ENCODE data around the gene DLL4. TPM values are rescaled to one million over a fixed set of nuclear protein-coding genes. Genes with fewer than 3 reads are reported as not detected.
A peak's percentile ranks its signal among the peaks of the same experiment; 100 is the strongest.
"Not testable (repeated sequence)": the region's sequence is repeated elsewhere in the genome, so short reads cannot be mapped to it uniquely, and the experiment has no call there.

The DLL4 gene
- total RNA-seq, 2 experiments from 2014 or later: 0.11 TPM; not detected in 1

DNA sequence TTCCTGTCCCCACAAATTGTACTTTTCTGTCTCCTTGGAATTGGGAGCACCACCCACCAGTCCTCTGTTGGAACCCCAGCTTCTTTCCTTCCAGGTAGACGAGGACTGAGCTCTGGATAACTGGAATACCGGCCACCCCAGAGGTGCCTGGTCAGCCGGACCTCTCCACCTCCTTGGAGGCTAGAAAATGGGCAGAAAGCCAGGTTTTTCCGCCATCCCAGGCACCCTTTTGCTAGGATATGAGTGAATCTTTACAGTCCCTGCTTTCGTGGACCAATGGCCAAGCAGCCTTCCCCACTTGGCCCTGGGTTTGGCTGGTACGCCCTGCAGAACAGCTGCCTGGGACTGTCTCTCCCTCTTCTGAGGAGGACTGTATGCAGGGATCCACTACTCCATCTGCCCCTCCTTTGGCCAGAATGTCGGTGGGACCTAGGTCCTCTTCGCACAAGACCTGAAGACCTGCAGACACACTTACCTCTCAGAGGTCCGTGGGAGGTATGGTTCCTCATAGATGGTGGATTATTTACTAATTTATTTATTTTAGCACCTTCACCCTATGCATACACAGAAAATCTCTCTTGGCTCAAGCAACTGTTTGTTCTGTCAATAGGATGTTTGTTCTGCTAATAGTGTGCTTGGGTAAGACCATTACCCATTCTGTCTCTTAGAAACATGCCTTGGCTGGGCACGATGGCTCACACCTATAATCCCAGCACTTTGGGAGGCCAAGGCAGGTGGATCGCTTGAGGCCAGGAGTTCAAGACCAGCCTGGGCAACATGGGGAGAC is 15.6 kb downstream of the DLL4 start:
- POLR2A ChIA-PET: interaction anchor here (5.4 kb wide), 1 partner anchor 9 kb away, joined by 68 read pairs; the partner anchor contains the start of gene CHAC1
- H3K27ac Mint-ChIP-seq: no peak overlapping the region
- H3K27me3 Mint-ChIP-seq: no peaks in the 10 kb centered on the region
- ATAC-seq (ENCODE audit: low read depth) (no peak), DNase-seq (no peak)
- peaks cover 26% of the 10 kb centered on the region for H3K4me1 Mint-ChIP-seq
- no peak overlapping the region for H3K4me3 Mint-ChIP-seq
- H3K9me3 Mint-ChIP-seq: no peaks in the 10 kb centered on the region
- no peaks in the 10 kb centered on the region for H3K36me3 Mint-ChIP-seq

- peaks cover 25% of the 10 kb centered on the region for H3K4me1 Mint-ChIP-seq
- POLR2A ChIA-PET: interaction anchor here (1.1 kb wide), 1 partner anchor 10 kb away, joined by 5 read pairs; no protein-coding TSS in a partner anchor
- DNase-seq (no peak), ATAC-seq (ENCODE audit: low read depth) (no peak)
- no peak overlapping the region for H3K27ac Mint-ChIP-seq
- no peak overlapping the region for H3K4me3 Mint-ChIP-seq
- no peaks in the 10 kb centered on the region for H3K9me3 Mint-ChIP-seq
- no peaks in the 10 kb centered on the region for H3K27me3 Mint-ChIP-seq
- no peaks in the 10 kb centered on the region for H3K36me3 Mint-ChIP-seq
Measured at GRCh38 chr15:40948706-40949473, 19.8 kb downstream of the DLL4 start.

- DNase-seq (no peak), ATAC-seq (ENCODE audit: low read depth) (no peak)
- POLR2A ChIA-PET: interaction anchor here (0.7 kb wide), 1 partner anchor 221 kb away, joined by 6 read pairs; no protein-coding TSS in a partner anchor
- Mint-ChIP-seq H3K36me3 (no peaks in the 10 kb centered on the region), H3K27ac (no peak overlapping the region), H3K9me3 (no peaks in the 10 kb centered on the region), H3K4me1 (peaks cover 27% of the 10 kb centered on the region), H3K4me3 (no peak overlapping the region), H3K27me3 (no peaks in the 10 kb centered on the region)
Measured at GRCh38 chr15:40949756-40950207, 20.6 kb downstream of the DLL4 start.

DNA sequence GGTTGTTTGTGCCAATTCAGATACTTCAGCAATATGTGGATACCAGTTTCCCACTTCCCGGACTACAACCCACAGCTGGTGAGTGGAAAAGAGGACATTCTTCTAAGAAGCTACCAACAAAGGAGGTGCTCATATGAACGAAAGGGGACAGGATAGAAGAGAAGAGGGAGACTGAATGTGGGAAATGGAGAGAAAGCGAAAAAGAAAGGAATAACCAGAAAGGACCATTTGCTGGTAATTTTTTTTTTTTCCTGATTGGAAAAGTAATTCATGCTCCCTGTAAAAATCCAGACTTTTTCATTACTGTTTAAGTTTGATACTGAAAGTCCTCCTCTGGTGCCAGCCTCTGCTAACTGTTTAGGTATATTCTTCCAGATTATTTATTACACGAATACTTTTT is 22.6 kb downstream of the DLL4 start:
- DNase-seq (no peak), ATAC-seq (ENCODE audit: low read depth) (no peak)
- H3K4me1 Mint-ChIP-seq: peaks cover 32% of the 10 kb centered on the region
- H3K4me3 Mint-ChIP-seq: peak overlapping the region; percentile 87
- peak overlapping the region; percentile 91 for H3K27ac Mint-ChIP-seq
- H3K9me3 Mint-ChIP-seq: no peaks in the 10 kb centered on the region
- no peaks in the 10 kb centered on the region for H3K27me3 Mint-ChIP-seq
- POLR2A ChIA-PET: interaction anchor here (0.7 to 4.6 kb wide), 3 partner anchors 10 to 708 kb away, joined by 3 to 68 read pairs (median 3); partner anchors contain the start of gene MGA
- peaks cover 4% of the 10 kb centered on the region for H3K36me3 Mint-ChIP-seq

DNA sequence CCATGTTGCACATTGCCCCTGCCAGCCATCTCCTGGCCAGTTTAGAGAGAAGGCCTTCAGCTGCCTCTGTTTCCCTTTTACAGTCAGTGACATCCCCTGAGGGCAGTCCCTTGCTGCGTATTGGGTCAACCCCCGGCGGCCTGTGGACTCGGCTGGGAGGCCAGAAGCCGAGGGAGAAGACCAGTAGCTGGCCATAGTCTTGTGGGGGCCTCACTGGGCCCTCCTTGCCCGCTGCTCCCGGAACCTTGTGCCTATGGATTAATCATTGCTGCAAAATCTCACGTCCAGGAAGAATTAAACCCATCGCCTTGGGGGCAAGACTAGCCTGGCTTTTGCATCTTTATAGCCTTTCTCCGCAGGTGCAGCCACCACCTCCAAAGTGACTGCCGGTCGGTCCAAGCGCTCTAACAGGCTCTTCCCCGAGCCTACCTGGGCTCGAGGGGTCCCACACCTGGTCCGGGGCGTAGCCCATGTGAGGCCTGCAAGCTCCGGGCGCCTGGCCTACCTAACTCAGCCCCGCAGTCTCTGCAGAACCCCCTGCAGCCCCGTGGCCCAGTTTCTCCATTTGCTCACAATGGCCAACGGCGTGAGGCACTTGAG is 23.3 kb downstream of the DLL4 start:
- H3K27me3 Mint-ChIP-seq: no peaks in the 10 kb centered on the region
- no peak for DNase-seq
- peak overlapping the region; percentile 91 for H3K27ac Mint-ChIP-seq
- peaks cover 32% of the 10 kb centered on the region for H3K4me1 Mint-ChIP-seq
- H3K4me3 Mint-ChIP-seq: peak overlapping the region; percentile 87
- H3K36me3 Mint-ChIP-seq: peaks cover 4% of the 10 kb centered on the region
- peak; percentile 7 for ATAC-seq (ENCODE audit: low read depth)
- POLR2A ChIA-PET: interaction anchor here (0.6 to 4.6 kb wide), 11 partner anchors 10 to 708 kb away, joined by 3 to 68 read pairs (median 8); partner anchors contain the start of genes CHP1, DLL4, EXD1 and MGA
- no peaks in the 10 kb centered on the region for H3K9me3 Mint-ChIP-seq

- POLR2A ChIA-PET: interaction anchor here (0.6 to 4.6 kb wide), 16 partner anchors 10 to 1604 kb away, joined by 3 to 68 read pairs (median 4); partner anchors contain the start of genes CHP1, DLL4, DNAJC17 and EXD1
- Mint-ChIP-seq H3K4me1 (peaks cover 32% of the 10 kb centered on the region), H3K27me3 (no peaks in the 10 kb centered on the region), H3K36me3 (peaks cover 5% of the 10 kb centered on the region), H3K9me3 (no peaks in the 10 kb centered on the region), H3K27ac (peak within 1 kb of the TSS; percentile 91), H3K4me3 (peak within 1 kb of the TSS; percentile 87)
- ATAC-seq (ENCODE audit: low read depth): peak; percentile 91
- DNase-seq: peak; percentile 97
Measured at GRCh38 chr15:40952901-40953712, 24.0 kb downstream of the DLL4 start, which contains the start of gene CHAC1. CHAC1 (plus strand) TSS chr15:40953471; CDS start chr15:40953584, 113 bp downstream.

DNA sequence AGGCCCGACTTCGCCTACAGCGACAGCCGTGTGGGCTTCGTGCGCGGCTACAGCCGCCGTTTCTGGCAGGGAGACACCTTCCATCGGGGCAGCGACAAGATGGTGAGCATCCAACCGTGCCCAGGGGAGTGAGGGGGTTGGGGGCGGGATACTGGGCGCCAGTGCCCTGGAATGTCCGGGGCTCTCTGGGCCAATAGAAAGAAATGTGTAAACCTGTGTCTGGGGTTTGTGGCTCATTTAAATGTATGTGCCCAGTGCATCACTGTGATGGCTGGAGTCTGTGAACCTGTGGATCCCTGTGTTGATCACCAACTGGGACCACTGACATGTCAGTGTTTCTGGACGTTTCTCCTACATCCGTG is 24.6 kb downstream of the DLL4 start:
- POLR2A ChIA-PET: interaction anchor here (0.7 to 4.6 kb wide), 16 partner anchors 10 to 379 kb away, joined by 3 to 68 read pairs (median 4); partner anchors contain the start of genes CHP1, DLL4, DNAJC17 and EXD1
- Mint-ChIP-seq H3K4me1 (peaks cover 34% of the 10 kb centered on the region), H3K9me3 (no peaks in the 10 kb centered on the region), H3K36me3 (peaks cover 5% of the 10 kb centered on the region), H3K27me3 (no peaks in the 10 kb centered on the region), H3K27ac (peak overlapping the region; percentile 88), H3K4me3 (peak overlapping the region; percentile 87)
- no peak for ATAC-seq (ENCODE audit: low read depth)
- no peak for DNase-seq

DNA sequence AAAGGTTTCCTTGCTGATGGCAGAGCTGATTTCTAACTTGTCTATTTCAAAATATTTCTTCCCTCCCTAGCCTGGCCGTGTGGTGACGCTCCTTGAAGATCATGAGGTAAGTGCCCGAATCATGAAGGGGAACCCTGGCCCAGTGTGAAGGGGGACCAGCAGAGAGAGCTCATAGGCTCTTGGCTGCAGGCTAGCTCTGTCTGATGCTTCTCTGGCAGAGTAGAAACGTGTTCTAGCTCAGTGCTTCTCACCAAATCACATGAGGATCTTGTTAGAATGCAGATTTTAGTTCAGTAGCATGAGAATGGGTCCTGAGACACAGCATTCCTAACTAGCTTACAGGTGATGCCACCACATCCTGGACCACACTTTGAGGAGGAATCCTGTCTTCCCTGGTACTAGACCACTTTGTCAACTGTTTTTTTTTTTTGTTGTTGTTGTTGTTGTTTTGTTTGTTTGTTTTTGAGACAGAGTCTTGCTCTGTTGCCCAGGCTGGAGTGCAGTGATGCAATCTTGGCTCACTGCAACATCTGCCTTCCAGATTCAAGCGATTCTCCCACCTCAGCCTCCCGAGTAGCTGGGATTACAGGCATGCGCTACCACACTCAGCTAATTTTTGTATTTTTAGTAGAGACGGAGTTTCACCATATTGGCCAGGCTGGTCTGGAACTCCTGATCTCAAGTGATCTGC is 25.2 kb downstream of the DLL4 start:
- H3K27ac Mint-ChIP-seq: peak overlapping the region; percentile 74
- not testable (repeated sequence) for H3K36me3 Mint-ChIP-seq; DNase-seq; H3K27me3 Mint-ChIP-seq; ATAC-seq (ENCODE audit: low read depth); H3K9me3 Mint-ChIP-seq
- POLR2A ChIA-PET: interaction anchor here (0.6 to 4.6 kb wide), 5 partner anchors 10 to 378 kb away, joined by 3 to 68 read pairs (median 3); partner anchors contain the start of genes NUSAP1, OIP5 and VPS18
- peak overlapping the region; percentile 87 for H3K4me3 Mint-ChIP-seq
- H3K4me1 Mint-ChIP-seq: peaks cover 34% of the 10 kb centered on the region

DNA sequence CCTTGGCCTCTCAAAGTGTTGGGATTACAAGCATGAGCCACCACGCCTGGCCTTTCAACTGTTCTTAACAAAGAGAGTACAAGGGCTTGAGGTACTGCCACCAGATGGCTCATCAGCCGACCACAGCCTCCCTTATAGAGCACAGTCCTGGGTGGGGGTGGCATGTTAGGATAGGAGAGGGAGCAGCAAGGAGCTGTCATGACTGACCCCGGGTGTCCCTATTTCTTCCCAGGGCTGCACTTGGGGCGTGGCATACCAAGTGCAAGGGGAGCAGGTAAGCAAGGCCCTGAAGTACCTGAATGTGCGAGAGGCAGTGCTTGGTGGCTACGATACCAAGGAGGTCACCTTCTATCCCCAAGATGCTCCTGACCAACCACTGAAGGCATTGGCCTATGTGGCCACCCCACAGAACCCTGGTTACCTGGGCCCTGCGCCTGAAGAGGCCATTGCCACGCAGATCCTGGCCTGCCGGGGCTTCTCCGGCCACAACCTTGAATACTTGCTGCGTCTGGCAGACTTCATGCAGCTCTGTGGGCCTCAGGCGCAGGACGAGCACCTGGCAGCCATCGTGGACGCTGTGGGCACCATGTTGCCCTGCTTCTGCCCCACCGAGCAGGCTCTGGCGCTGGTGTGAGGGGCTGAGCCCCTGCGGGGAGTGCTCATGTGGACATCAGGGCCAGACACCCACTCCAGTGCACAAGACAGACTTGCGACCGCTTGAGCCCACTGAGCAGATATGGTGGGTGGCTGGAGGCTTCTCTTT is 26.2 kb downstream of the DLL4 start:
- Mint-ChIP-seq H3K9me3 (no peaks in the 10 kb centered on the region), H3K36me3 (peaks cover 5% of the 10 kb centered on the region), H3K27ac (no peak overlapping the region), H3K4me3 (peak overlapping the region; percentile 87), H3K4me1 (peaks cover 32% of the 10 kb centered on the region), H3K27me3 (no peaks in the 10 kb centered on the region)
- no peak for ATAC-seq (ENCODE audit: low read depth)
- no peak for DNase-seq
- POLR2A ChIA-PET: interaction anchor here (1.2 to 4.6 kb wide), 2 partner anchors 13 to 61 kb away, joined by 3 to 68 read pairs; partner anchors contain the start of gene VPS18

- Mint-ChIP-seq H3K4me1 (peaks cover 32% of the 10 kb centered on the region), H3K36me3 (peaks cover 5% of the 10 kb centered on the region), H3K4me3 (no peak overlapping the region), H3K9me3 (no peaks in the 10 kb centered on the region), H3K27ac (peak overlapping the region; percentile 47), H3K27me3 (no peaks in the 10 kb centered on the region)
- no peak for DNase-seq
- no peak for ATAC-seq (ENCODE audit: low read depth)
- POLR2A ChIA-PET: interaction anchor here (0.5 kb wide), 1 partner anchor 49 kb away, joined by 3 read pairs; no protein-coding TSS in a partner anchor
Measured at GRCh38 chr15:40955930-40956540, 26.9 kb downstream of the DLL4 start.

DNA sequence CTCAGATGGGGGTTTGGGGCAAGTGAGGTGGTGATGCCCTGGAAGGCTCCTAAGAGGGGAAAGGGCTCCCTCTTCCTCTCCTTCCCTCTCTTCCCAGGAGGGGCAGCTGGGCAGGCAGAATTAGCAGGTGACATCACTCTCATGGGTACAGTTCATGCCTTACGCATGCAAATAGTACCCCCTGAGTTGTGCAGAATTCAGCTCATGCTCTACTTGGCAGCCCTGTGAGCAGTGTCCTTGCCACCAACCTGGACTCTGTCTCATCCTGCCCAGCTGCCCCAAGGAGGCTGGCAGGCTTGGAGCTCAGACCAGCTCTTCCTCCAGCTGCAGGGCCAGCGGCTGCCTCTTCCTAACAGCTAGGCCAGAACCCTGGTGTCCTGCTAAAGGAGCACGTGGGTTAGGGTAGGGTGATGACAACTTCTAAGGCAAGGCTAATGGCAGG is 27.4 kb downstream of the DLL4 start:
- DNase-seq (no peak), ATAC-seq (ENCODE audit: low read depth) (no peak)
- H3K4me3 Mint-ChIP-seq: no peak overlapping the region
- H3K27ac Mint-ChIP-seq: peak overlapping the region; percentile 47
- POLR2A ChIA-PET: no interaction called here
- no peaks in the 10 kb centered on the region for H3K27me3 Mint-ChIP-seq
- H3K4me1 Mint-ChIP-seq: peaks cover 32% of the 10 kb centered on the region
- no peaks in the 10 kb centered on the region for H3K9me3 Mint-ChIP-seq
- peaks cover 5% of the 10 kb centered on the region for H3K36me3 Mint-ChIP-seq

Measured in activated naive CD8-positive, alpha-beta T cell treated with anti-CD3 and anti-CD28 coated beads, Interleukin-2, amount 10 ng/mL, durations not matched to agents 7 days and 5 days (primary cell).